GM21717 (cell line): ENCODE results near the gene FHIP2A.
"Not testable (repeated sequence)": the region's sequence is repeated elsewhere in the genome, so short reads cannot be mapped to it uniquely, and the experiment has no call there.

Experiments used
- ATAC-seq: cut with Tn5 transposase; IDR thresholded peaks from one replicate; pipeline ENCODE4 v1.9.1; 2021; ENCODE audit warnings: mild to moderate bottlenecking, moderate library complexity; ENCODE audit not compliant: unreplicated experiment

The FHIP2A gene

GRCh38 chr10:114811862-114812261 is 9.7 kb upstream of the FHIP2A start:
- ATAC-seq, result no peak

DNA sequence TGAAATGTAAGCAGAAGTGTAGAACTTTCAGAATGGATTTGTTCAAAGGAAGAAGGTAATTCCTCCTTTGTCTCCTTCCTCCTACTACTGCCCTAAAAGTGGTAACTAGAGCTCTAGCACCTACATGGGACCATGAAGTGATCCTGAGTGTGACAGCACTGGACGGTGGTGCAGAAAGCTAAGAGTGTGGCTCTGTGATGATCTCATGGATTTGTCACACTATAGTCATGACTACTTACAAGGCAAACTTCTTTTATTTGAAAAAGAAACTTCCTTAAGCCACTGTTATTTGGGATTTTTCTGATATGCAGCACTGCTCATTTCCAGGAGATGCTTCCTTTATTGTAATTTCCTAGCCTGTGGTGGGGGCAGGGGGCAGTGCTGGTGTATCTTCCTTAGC is 5.8 kb upstream of the FHIP2A start:
- no peak for ATAC-seq

DNA sequence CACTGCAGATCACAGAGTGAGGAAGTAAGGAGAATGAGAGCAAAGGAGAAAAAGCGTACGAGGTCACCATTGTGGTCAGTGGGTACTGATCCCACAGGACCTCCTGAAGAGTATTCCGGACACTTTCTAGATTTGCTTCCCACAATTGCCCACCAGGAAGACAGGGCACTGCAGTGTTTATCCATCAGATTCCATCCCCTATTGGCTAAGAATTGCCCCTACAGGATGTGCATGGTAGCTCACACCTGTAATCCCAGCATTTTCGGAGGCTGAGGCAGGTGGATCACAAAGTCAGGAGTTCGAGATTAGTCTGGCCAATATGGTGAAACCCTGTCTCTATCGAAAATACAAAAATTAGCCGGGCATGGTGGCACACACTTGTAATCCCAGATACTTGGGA is 5.3 kb upstream of the FHIP2A start:
- no peak for ATAC-seq

- ATAC-seq, result no peak
Measured at GRCh38 chr10:114819322-114819721, 2.3 kb upstream of the FHIP2A start.

- peak; percentile 35 for ATAC-seq
Measured at GRCh38 chr10:114821915-114822443, 399 bp downstream of the FHIP2A start.

DNA sequence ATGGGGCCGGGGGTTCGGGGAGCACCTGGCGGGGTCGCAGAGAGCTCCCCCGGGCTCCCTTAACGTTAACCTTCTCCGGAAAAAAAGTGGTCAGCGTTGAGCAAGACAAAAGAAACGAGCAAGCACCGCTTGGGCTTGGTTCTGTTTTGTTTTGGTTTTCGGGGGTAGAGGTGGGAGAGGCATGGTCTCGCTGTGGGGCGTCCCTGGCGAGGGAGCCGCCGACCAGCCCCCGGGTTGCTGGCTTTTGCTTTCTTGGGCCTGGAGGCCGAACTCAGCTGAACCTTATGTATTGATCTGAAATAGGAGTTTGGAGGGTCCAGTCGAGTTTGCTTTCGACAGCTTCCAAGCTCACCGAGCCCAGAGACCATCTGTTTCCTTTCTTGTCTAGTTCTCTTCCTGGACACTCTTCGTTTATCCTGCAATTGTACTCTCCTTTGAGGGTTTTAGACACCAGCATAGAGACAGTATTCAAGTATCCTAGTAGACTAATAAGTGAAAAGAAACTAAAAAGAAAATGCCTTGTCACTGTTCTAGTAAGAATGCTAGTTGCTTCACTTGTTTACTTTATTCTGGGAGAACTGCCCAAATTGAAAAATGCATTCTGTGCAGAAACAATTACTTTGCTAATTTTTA is 980 bp downstream of the FHIP2A start:
- peak; percentile 34 for ATAC-seq

GRCh38 chr10:114823077-114823463 is 1.5 kb downstream of the FHIP2A start:
- ATAC-seq, result no peak

- ATAC-seq, result no peak
Measured at GRCh38 chr10:114824391-114824790, 2.8 kb downstream of the FHIP2A start.

DNA sequence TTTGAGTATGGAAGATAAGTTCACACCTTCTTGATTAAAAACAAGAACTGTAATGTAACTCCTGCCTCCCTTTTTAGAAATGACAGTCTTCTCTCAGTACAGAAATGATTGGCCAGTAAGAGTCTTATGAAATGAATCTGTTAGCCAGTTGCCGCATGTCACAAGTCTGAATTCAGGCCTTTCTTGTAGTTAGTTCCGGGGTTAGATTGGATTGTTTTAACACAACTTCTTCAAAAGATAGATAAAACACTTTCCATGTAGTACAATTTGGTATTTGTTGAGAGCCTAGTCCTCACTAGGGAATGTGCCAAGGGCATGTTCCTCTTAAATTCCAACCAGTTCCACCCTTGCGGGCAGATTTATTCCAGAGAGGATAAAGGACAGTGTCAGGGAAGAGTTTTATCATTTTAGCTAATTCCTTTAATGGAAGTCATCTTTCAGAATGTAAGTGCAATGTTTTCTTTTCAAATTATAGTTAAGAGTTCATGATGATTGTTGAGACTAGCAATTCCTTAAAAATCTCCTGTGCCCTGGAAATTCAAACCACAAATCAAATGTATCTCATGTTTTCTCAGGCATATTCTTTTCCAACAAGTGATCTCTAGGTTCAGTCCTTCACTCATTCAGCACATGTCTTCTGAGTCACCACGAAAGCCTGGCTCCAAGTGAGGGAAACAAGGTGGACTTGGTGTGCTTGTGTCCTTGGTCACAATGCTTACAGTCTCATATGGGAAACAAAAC is 4.1 kb downstream of the FHIP2A start:
- ATAC-seq, result peak; percentile 55

GRCh38 chr10:114829160-114829909 is 7.8 kb downstream of the FHIP2A start:
- peak; percentile 28 for ATAC-seq

- ATAC-seq, result no peak
Measured at GRCh38 chr10:114831186-114831867, 9.7 kb downstream of the FHIP2A start.

- ATAC-seq, result no peak
Measured at GRCh38 chr10:114837690-114838089, 16.1 kb downstream of the FHIP2A start.

GRCh38 chr10:114839901-114840300 is 18.3 kb downstream of the FHIP2A start:
- ATAC-seq, result no peak

DNA sequence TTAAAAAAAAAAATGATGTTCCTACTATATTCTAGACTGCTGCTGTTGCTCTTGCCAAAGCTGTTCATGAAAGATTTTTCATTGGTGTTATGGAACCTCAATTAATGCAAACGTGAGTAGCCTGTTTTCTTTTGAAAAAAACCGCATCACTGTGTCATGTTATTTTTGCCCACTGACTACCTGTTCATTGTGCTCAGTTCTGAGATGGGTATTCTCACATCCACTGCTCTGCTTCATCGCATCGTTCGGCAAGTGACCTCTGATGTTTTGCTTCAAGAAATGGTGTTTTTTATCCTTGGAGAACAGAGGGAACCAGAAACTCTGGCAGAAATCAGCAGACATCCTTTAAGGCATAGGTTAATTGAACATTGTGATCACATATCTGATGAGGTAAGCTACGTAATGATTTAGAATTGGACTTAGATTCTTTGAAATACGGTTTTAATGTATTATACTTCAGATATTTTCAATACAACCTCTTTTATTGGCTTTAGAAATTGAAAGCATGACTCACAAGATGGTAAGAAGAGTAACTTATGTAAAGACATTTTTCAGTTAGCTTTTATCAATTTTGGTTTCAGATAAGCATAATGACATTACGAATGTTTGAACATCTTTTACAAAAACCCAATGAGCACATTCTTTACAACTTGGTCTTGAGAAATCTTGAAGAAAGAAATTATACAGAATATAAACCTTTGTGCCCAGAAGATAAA is 24.6 kb downstream of the FHIP2A start:
- ATAC-seq, result no peak

- ATAC-seq, result not testable (repeated sequence)
Measured at GRCh38 chr10:114847517-114847916, 25.9 kb downstream of the FHIP2A start.

GRCh38 chr10:114849674-114850073 is 28.1 kb downstream of the FHIP2A start:
- no peak for ATAC-seq

- ATAC-seq, result no peak
Measured at GRCh38 chr10:114850126-114850525, 28.5 kb downstream of the FHIP2A start.

GRCh38 chr10:114851336-114851735 is 29.8 kb downstream of the FHIP2A start:
- ATAC-seq, result no peak

DNA sequence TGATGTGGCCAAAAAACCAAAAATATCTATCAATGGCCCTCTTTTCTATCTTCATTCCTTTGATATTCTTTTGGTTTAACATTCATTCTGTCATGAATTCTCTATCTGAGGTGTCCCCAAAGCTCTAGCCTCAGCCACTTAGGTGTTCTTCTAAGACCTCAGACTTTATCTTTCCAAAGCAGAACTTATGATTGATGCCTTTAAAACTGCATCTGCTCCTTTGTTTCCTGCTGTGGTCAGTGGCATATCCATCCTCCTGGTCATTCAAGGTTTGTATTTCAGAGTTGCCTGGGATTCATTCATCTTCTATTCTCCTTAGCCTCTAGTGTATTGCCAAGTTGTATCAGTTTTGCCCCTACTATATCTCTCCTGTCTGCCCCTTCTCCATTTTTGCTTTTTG is 30.6 kb downstream of the FHIP2A start:
- ATAC-seq, result no peak

GRCh38 chr10:114854906-114855305 is 33.3 kb downstream of the FHIP2A start:
- ATAC-seq, result no peak
